ENCODE results near the gene FAM114A1. TPM values are rescaled to one million over a fixed set of nuclear protein-coding genes. Genes with fewer than 3 reads are reported as not detected.

The FAM114A1 gene
- polyA plus RNA-seq, 2 of the 4 experiments (the other 2 are of a cell fraction) = 44.2 to 55.4 TPM

GRCh38 chr4:38950159-38950558 lies 82.6 kb downstream of the FAM114A1 start:
- H3K9me3 ChIP-seq = no peaks in the 10 kb centered on the region
- no peak overlapping the region for H3K4me3 ChIP-seq
- 94% methylated on average over 2 of the region's 2 CpGs for WGBS (ENCODE audit: missing lambda C conversion rate)
- ATAC-seq (no peak), DNase-seq (ENCODE audit: low read depth in 1 of 2, low spot score in 1 of 2) (no peak), FAIRE-seq (no peak)
- H3K27ac ChIP-seq = peak overlapping the region in 1 of 2 experiments; percentile 62; a peak in 1 of 6 replicates
- H3K4me1 ChIP-seq = peaks cover 17% of the 10 kb centered on the region
- TF ChIP-seq POLR2A (IDR thresholded peaks at IDR 0.05; ENCODE audit: low read length) = no peak
- no peak for TF ChIP-seq EHF (CRISPR knock-in tag; IDR thresholded peaks at IDR 0.05)
- no peak for TF ChIP-seq PBX3 (IDR thresholded peaks at IDR 0.05)
- TF ChIP-seq FOSB (CRISPR knock-in tag; IDR thresholded peaks at IDR 0.05) = no peak
- TF ChIP-seq MAX (IDR thresholded peaks at IDR 0.05) = no peak
- TF ChIP-seq RARB (CRISPR knock-in tag; IDR thresholded peaks at IDR 0.05) = no peak
- TF ChIP-seq, protein P1, sequence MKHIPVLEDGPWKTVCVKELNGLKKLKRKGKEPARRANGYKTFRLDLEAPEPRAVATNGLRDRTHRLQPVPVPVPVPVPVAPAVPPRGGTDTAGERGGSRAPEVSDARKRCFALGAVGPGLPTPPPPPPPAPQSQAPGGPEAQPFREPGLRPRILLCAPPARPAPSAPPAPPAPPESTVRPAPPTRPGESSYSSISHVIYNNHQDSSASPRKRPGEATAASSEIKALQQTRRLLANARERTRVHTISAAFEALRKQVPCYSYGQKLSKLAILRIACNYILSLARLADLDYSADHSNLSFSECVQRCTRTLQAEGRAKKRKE (CRISPR knock-in tag; IDR thresholded peaks at IDR 0.05; ENCODE audit: low read depth) = no peak
- TF ChIP-seq CBX2 (IDR thresholded peaks at IDR 0.05; ENCODE audit: borderline replicate concordance, low read depth) = no peak
- no peak for TF ChIP-seq POLR2AphosphoS2 (conservative IDR thresholded peaks at IDR 0.05; ENCODE audit: low read length)
- TF ChIP-seq, protein P2, sequence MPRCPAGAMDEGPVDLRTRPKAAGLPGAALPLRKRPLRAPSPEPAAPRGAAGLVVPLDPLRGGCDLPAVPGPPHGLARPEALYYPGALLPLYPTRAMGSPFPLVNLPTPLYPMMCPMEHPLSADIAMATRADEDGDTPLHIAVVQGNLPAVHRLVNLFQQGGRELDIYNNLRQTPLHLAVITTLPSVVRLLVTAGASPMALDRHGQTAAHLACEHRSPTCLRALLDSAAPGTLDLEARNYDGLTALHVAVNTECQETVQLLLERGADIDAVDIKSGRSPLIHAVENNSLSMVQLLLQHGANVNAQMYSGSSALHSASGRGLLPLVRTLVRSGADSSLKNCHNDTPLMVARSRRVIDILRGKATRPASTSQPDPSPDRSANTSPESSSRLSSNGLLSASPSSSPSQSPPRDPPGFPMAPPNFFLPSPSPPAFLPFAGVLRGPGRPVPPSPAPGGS (IDR thresholded peaks at IDR 0.05) = no peak
- no peak for TF ChIP-seq GATA3 (IDR thresholded peaks at IDR 0.05; ENCODE audit: borderline replicate concordance)
- TF ChIP-seq RAD21 (conservative IDR thresholded peaks at IDR 0.05 in 1 of 2, IDR thresholded peaks at IDR 0.05 in 1 of 2) = no peak
- TF ChIP-seq USF2 (IDR thresholded peaks at IDR 0.05) = no peak
- TF ChIP-seq, protein P3, sequence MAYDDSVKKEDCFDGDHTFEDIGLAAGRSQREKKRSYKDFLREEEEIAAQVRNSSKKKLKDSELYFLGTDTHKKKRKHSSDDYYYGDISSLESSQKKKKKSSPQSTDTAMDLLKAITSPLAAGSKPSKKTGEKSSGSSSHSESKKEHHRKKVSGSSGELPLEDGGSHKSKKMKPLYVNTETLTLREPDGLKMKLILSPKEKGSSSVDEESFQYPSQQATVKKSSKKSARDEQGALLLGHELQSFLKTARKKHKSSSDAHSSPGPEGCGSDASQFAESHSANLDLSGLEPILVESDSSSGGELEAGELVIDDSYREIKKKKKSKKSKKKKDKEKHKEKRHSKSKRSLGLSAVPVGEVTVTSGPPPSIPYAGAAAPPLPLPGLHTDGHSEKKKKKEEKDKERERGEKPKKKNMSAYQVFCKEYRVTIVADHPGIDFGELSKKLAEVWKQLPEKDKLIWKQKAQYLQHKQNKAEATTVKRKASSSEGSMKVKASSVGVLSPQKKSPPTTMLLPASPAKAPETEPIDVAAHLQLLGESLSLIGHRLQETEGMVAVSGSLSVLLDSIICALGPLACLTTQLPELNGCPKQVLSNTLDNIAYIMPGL (CRISPR knock-in tag; IDR thresholded peaks at IDR 0.05; ENCODE audit: borderline replicate concordance) = no peak
- TF ChIP-seq JUN (IDR thresholded peaks at IDR 0.05) = no peak
- no peak for TF ChIP-seq TFCP2L1 (CRISPR knock-in tag; IDR thresholded peaks at IDR 0.05)
- no peak for TF ChIP-seq PHF8 (IDR thresholded peaks at IDR 0.05; ENCODE audit: borderline replicate concordance, low read depth)
- TF ChIP-seq CHD4 (IDR thresholded peaks at IDR 0.05; ENCODE audit: borderline replicate concordance) = no peak
- no peak for TF ChIP-seq ESRRA (IDR thresholded peaks at IDR 0.05; ENCODE audit: borderline replicate concordance, low read length)
- CTCF ChIA-PET = interaction anchor here (1.2 kb wide), 1 partner anchor 8 kb away, joined by 4 read pairs; no protein-coding TSS in a partner anchor
- POLR2A ChIA-PET = no interaction called here
- no peak overlapping the region for H3K4me2 ChIP-seq

GRCh38 chr4:38950734-38951133 lies 83.1 kb downstream of the FAM114A1 start:
- no peak for ATAC-seq
- no peak for FAIRE-seq
- no peak for TF ChIP-seq CHD2 (IDR thresholded peaks at IDR 0.05; ENCODE audit: low read length, partially characterized antibody)
- TF ChIP-seq KDM5A (IDR thresholded peaks at IDR 0.05) = no peak
- TF ChIP-seq, protein P1 (CRISPR knock-in tag; IDR thresholded peaks at IDR 0.05; ENCODE audit: low read depth) = no peak
- TF ChIP-seq, protein P4, sequence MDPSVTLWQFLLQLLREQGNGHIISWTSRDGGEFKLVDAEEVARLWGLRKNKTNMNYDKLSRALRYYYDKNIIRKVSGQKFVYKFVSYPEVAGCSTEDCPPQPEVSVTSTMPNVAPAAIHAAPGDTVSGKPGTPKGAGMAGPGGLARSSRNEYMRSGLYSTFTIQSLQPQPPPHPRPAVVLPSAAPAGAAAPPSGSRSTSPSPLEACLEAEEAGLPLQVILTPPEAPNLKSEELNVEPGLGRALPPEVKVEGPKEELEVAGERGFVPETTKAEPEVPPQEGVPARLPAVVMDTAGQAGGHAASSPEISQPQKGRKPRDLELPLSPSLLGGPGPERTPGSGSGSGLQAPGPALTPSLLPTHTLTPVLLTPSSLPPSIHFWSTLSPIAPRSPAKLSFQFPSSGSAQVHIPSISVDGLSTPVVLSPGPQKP (IDR thresholded peaks at IDR 0.05; ENCODE audit: low read depth, low read length) = no peak
- no peak for TF ChIP-seq ESRRA (IDR thresholded peaks at IDR 0.05; ENCODE audit: borderline replicate concordance, low read length)
- no peak for TF ChIP-seq HOXB5 (CRISPR knock-in tag; IDR thresholded peaks at IDR 0.05)
- TF ChIP-seq ZFP36 (IDR thresholded peaks at IDR 0.05; ENCODE audit: borderline replicate concordance, partially characterized antibody) = no peak
- no peak for TF ChIP-seq USF2 (IDR thresholded peaks at IDR 0.05)
- WGBS (ENCODE audit: missing lambda C conversion rate) = 73% methylated on average over 6 of the region's 6 CpGs
- ChIA-PET CTCF (interaction anchor here (1.2 kb wide), 1 partner anchor 8 kb away, joined by 4 read pairs; no protein-coding TSS in a partner anchor), POLR2A (no interaction called here)
- H3K4me2 ChIP-seq = no peak overlapping the region
- peaks cover 17% of the 10 kb centered on the region for H3K4me1 ChIP-seq
- H3K4me3 ChIP-seq = no peak overlapping the region
- DNase-seq (ENCODE audit: low read depth in 1 of 2, low spot score in 1 of 2) = no peak
- no peaks in the 10 kb centered on the region for H3K9me3 ChIP-seq
- no peak overlapping the region for H3K27ac ChIP-seq
